Activated CD4-positive, alpha-beta T cell treated with anti-CD3 and anti-CD28 coated beads, Interleukin-2, amount 10 ng/mL, durations not matched to agents 7 days and 5 days (primary cell): Measurements from ENCODE around the gene SERTAD1. TPM values are rescaled to one million over a fixed set of nuclear protein-coding genes. Genes with fewer than 3 reads are reported as not detected.

ENCODE experiments used
- CTCF ChIA-PET: fragments of 350-600 bp; sonication (Branson Sonifier 250); formaldehyde crosslinking; loops from one replicate; lab custom pipeline; 2021; ENCODE audit warnings: antibody characterized with exemption; lab: Charles Lee
- POLR2A ChIA-PET: fragments of 350-600 bp; sonication (Branson Sonifier 250); formaldehyde crosslinking; loops from one replicate; lab custom pipeline; 2021; ENCODE audit warnings: antibody characterized with exemption; lab: Charles Lee
- DNase-seq: peaks from one replicate; pipeline ENCODE4 v3.0.0-alpha.2; 2020
- H3K27ac Mint-ChIP-seq: one replicate; pipeline ENCODE4 v1.8.0; 2021; ENCODE audit warnings: mild to moderate bottlenecking, moderate library complexity, mixed read lengths
- H3K27me3 Mint-ChIP-seq: one replicate; pipeline ENCODE4 v1.8.0; 2021; ENCODE audit warnings: mixed read lengths
- H3K36me3 Mint-ChIP-seq: one replicate; pipeline ENCODE4 v1.8.0; 2021; ENCODE audit warnings: low read depth, mixed read lengths
- H3K4me1 Mint-ChIP-seq: one replicate; pipeline ENCODE4 v1.8.0; 2021; ENCODE audit warnings: mixed read lengths
- H3K4me3 Mint-ChIP-seq: one replicate; pipeline ENCODE4 v1.8.0; 2021; ENCODE audit warnings: mild to moderate bottlenecking, moderate library complexity, mixed read lengths
- H3K9me3 Mint-ChIP-seq: one replicate; pipeline ENCODE4 v1.8.0; 2021; ENCODE audit warnings: mixed read lengths
- total RNA-seq, 2 experiments: library from RNA; stranded (reverse); gene quantifications; one replicate each; pipeline ENCODE4 v1.2.3, GENCODE V29; 2021

The SERTAD1 gene, protein sequence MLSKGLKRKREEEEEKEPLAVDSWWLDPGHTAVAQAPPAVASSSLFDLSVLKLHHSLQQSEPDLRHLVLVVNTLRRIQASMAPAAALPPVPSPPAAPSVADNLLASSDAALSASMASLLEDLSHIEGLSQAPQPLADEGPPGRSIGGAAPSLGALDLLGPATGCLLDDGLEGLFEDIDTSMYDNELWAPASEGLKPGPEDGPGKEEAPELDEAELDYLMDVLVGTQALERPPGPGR
- 1 to 10 TPM; 6.2 to 9.7 TPM for total RNA-seq

DNA sequence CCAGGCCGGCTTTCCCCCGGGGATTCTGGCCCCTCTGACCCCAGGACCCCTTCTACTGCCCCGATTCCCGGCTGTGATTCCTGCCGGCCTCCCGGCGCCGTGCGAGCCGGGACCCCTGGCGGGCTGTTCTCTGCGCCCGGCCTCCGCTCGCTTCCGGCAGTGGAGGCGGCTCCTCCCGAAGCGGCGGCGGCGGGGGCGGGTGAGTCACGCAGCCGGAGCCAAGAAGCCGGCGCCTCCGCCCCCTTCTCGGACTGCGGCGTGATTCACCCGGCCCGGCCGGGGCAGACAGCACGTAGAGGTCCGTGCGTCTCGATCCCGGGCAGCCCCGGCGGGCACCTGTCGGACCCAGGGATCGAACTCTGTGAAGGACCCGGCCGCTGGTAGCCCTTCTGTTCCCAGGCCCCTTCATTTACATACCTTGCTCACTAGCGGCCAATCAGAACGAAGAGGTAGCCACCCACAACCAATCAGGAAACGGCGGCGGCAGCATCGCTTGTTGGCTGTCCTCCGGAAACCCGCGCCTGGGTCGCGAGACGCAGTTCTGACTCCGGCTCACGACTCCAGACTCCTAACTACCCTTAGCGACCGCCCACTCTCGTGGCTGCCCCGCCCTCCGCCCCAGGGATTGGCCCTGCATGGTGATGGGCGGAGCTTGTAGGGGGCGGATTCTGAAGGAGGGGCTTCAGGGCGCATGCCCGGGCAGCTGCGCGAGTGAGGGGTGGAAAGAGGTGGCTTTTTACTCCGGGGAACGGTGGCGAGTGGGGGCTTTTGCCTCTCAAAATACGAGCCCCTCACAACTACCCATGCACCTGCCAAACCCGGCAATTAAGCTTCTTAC, at the start of gene SERTAD1:
Gene SERTAD1, minus strand, starts transcription at position 543 of the 838 bp plus-strand sequence. CDS start 2,446 bp downstream, outside the sequence.
- peaks cover 33% of the 10 kb centered on the region for H3K4me1 Mint-ChIP-seq
- H3K27me3 Mint-ChIP-seq, result no peaks in the 10 kb centered on the region
- H3K27ac Mint-ChIP-seq, result peak within 1 kb of the TSS; percentile 98
- H3K9me3 Mint-ChIP-seq, result no peaks in the 10 kb centered on the region
- ChIA-PET CTCF (interaction anchor here (0.5 to 3.0 kb wide), 8 partner anchors 8 to 394 kb away, joined by 3 to 20 read pairs (median 4); partner anchors contain the start of gene SERTAD3), POLR2A (no interaction called here)
- peak; percentile 100 for DNase-seq
- peaks cover 10% of the 10 kb centered on the region for H3K36me3 Mint-ChIP-seq
- peak within 1 kb of the TSS; percentile 99 for H3K4me3 Mint-ChIP-seq

DNA sequence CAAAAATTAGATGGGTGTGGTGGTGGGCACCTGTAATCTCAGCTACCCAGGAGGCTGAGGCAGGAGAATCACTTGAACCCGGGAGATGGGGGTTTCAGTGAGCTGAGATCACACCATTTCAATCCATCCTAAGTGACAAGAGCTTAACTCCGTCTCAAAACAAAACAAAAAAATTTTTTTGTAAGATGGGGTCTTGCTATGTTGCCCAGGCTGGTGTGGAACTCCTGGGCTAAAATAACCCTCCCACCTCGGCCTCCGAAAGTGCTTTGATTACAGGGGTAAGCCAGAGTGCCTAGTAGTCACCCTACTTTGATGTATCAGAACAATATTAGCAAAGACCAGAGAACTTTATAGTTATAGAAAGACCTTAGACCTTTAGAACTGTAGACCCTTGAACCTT, 48.9 kb upstream of the SERTAD1 start:
- Mint-ChIP-seq H3K36me3 (no peaks in the 10 kb centered on the region), H3K27ac (no peak overlapping the region), H3K9me3 (no peaks in the 10 kb centered on the region), H3K27me3 (no peaks in the 10 kb centered on the region), H3K4me3 (no peak overlapping the region), H3K4me1 (no peaks in the 10 kb centered on the region)
- POLR2A ChIA-PET, result no interaction called here
- DNase-seq, result no peak
- CTCF ChIA-PET, result interaction anchor here (0.8 to 1.2 kb wide), 2 partner anchors 10 to 49 kb away, joined by 3 read pairs; no protein-coding TSS in a partner anchor

DNA sequence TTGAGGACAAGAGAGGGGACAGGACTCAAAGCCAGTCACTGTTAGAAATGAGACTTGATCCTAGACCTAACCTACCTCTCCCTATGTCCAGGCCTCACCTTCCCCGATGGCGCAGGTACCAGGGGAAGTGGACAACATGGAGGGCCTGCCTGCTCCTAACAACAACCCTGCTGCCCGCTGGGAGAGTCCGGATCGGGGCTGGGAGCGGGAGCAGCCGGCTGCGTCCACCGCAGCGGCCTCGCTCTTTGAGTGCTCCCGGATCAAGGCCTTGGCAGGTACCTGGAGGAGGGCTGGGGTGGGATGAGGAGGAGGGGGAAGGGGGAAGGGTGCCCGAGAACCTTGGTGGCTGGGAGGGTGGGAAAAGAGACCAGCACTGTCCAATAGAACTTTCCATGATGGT, 46.7 kb upstream of the SERTAD1 start:
- H3K4me1 Mint-ChIP-seq, result peaks cover 3% of the 10 kb centered on the region
- H3K4me3 Mint-ChIP-seq, result no peak overlapping the region
- CTCF ChIA-PET, result no interaction called here
- H3K36me3 Mint-ChIP-seq, result no peaks in the 10 kb centered on the region
- H3K27me3 Mint-ChIP-seq, result peaks cover 13% of the 10 kb centered on the region
- H3K27ac Mint-ChIP-seq, result no peak overlapping the region
- no peaks in the 10 kb centered on the region for H3K9me3 Mint-ChIP-seq
- no peak for DNase-seq
- POLR2A ChIA-PET, result no interaction called here

DNA sequence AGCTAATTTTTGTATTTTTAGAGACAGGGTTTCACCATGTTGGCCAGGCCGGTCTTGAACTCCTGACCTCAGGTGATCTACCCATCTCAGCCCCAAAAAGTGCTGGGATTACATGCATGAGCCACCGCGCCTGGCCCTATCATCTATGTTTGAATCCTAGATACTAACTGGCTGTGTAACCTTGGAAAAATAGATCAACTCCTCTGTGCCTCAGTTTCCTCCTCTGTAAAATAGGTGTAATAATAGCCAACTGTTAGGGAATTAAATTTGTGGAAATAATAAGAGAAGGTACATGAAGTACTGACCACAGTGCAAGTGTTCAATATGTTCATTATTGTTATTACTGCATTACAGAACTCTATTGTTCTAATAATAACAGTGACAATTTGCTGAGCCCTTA, 45.3 kb upstream of the SERTAD1 start:
- Mint-ChIP-seq H3K36me3 (peaks cover 6% of the 10 kb centered on the region), H3K27ac (no peak overlapping the region), H3K4me3 (no peak overlapping the region), H3K27me3 (peaks cover 19% of the 10 kb centered on the region), H3K4me1 (peaks cover 10% of the 10 kb centered on the region), H3K9me3 (no peaks in the 10 kb centered on the region)
- POLR2A ChIA-PET, result no interaction called here
- CTCF ChIA-PET, result no interaction called here
- no peak for DNase-seq

DNA sequence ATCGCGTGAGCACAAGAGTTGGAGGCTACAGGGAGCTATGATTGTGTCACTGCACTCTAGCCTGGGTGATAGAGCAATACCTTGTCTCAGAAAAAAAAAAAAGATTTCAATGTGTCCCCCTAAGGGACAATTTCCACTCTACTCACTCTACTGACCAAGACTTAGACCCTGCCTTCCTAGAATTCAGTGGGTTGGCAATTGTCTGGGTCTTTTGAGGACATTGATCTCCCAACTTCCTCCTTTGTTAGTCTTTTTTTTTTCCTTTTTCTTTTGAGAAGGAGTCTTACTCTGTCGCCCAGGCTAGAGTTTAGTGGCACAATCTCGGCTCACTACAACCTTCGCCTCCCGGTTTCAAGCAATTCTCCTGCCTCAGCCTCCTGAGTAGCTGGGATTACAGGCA, 43.2 kb upstream of the SERTAD1 start:
- CTCF ChIA-PET, result interaction anchor here (0.6 to 1.1 kb wide), 4 partner anchors 9 to 284 kb away, joined by 3 to 5 read pairs (median 3); no protein-coding TSS in a partner anchor
- H3K4me3 Mint-ChIP-seq, result no peak overlapping the region
- peaks cover 29% of the 10 kb centered on the region for H3K4me1 Mint-ChIP-seq
- peaks cover 19% of the 10 kb centered on the region for H3K27me3 Mint-ChIP-seq
- POLR2A ChIA-PET, result no interaction called here
- no peak overlapping the region for H3K27ac Mint-ChIP-seq
- no peaks in the 10 kb centered on the region for H3K9me3 Mint-ChIP-seq
- H3K36me3 Mint-ChIP-seq, result peaks cover 6% of the 10 kb centered on the region
- no peak for DNase-seq

DNA sequence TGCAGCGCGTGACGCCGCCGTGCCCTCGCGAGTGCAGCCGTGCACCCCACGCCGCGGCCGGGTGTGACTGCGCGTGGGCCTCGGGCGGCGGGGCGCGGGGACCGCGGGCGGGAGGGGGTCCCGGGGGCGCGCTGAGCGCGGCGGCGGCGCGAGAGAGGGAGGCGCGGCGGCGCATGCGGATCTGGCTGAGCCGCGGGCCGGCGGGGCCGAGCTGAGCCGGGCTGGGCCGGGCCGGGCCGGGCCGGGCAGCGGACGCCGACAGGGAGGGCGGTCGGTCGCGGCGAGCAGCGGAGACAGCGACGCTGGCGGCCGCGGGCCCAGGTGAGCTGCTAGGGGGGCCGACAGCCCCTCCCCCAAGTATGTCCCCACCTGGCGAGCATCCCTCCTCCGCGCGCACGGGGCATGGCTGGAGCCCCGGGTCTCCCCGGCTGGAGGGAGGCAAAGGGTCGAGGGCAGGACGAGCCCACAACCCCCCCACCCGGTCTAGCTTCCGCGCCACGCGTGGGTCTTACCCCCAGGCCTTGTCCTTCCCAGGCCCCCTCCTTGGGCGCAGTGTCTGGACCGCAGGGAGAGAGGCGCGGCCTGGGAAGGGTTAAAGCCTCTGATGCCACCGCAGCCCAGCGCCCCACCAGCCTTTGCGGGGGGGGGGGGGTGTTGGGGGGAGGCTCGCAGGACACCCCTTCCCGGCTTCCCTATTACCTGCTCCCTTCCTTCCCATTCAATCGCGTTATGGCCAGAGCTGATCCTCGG, 41.4 kb upstream of the SERTAD1 start, which contains the start of gene SPTBN4:
Gene SPTBN4, plus strand, starts transcription at position 17 of the 750 bp plus-strand sequence. CDS start 5,621 bp downstream, outside the sequence.
- Mint-ChIP-seq H3K36me3 (peaks cover 6% of the 10 kb centered on the region), H3K4me1 (peaks cover 30% of the 10 kb centered on the region), H3K9me3 (no peaks in the 10 kb centered on the region), H3K27ac (peak within 1 kb of the TSS; percentile 82), H3K27me3 (peaks cover 19% of the 10 kb centered on the region), H3K4me3 (peak within 1 kb of the TSS; percentile 85)
- CTCF ChIA-PET, result interaction anchor here (3.6 to 5.5 kb wide), 2 partner anchors 14 to 25 kb away, joined by 16 to 35 read pairs; no protein-coding TSS in a partner anchor
- DNase-seq, result no peak
- POLR2A ChIA-PET, result no interaction called here

DNA sequence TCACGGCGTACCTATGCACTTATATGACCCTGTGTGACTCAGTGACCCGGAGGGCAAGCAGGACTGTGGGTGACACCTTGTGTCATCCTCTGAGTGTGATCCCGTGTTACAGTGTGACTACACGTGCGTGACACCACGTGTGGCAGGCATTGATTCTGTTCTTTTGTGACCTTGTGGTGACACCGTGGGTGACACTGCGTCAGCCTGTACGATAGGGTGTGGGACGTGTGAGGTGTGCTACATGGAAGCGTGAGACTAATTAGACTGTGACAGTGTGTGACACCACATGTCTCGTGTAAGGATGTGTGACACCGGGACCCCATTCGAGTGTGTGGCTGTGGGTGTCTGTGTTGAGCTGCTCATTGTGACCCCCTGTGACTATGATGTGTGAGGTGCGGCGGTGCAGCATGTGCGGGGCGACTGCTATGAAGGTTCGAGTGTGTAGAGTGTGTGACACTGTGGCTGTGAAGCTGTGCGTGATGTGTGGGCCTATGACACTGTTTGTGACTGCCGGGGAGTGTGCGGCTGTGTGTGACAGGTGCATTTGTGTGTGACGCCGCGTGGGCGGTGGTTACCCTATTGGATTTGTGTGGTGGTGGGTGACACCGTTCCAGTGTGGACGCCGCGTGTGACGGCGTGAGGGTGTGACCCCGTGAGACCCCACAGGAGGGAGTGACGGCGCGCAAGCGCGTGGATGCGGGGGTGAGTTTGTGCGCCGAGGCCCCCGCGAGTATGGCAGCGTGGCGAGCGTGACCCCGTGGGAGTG, 40.6 kb upstream of the SERTAD1 start:
- peak; percentile 69 for DNase-seq
- H3K4me3 Mint-ChIP-seq, result peak overlapping the region; percentile 85
- ChIA-PET POLR2A (no interaction called here), CTCF (interaction anchor here (0.6 to 5.5 kb wide), 10 partner anchors 10 to 1732 kb away, joined by 3 to 35 read pairs (median 5); partner anchors contain the start of gene TTC9B)
- H3K27me3 Mint-ChIP-seq, result peaks cover 19% of the 10 kb centered on the region
- peak overlapping the region; percentile 82 for H3K27ac Mint-ChIP-seq
- H3K9me3 Mint-ChIP-seq, result no peaks in the 10 kb centered on the region
- H3K36me3 Mint-ChIP-seq, result peaks cover 6% of the 10 kb centered on the region
- peaks cover 34% of the 10 kb centered on the region for H3K4me1 Mint-ChIP-seq

DNA sequence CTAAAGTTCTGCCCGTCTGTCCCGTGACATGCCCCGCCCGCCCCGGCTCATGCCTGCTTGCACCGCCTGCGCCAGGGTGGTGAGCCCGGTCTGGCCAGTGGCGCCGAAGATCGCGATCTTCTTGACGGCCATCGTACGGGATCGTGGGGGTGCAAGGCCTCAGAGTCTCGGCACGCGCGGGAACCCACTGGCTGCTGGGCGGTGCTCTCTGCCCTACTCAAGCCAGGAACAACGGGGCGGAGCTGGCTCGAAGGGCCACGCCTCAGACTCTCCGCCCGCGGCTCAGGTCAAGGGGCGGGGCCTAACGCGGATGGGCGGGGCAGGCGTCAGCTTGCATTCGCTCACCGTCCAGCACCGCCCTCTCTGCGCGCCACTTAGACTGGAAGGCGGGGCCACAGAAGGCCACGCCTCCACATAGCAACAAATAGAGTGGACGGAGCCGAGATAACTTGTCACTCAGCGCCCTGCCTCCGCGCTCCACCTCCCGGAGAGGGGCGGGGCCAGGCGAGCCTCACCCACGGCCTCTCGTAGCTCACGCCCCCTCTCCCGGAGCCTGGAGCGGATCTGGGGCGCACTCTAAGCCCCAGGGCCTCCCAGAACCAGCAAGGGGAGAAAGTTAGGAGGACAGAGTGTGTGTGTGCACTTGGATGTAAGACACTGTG, 39.9 kb upstream of the SERTAD1 start, which contains the start of gene BLVRB:
Gene BLVRB, minus strand, starts transcription at position 189 of the 662 bp plus-strand sequence. Its CDS starts 57 bp downstream, at position 132.
- peak; percentile 99 for DNase-seq
- H3K9me3 Mint-ChIP-seq, result no peaks in the 10 kb centered on the region
- ChIA-PET CTCF (interaction anchor here (0.6 to 5.5 kb wide), 14 partner anchors 11 to 1731 kb away, joined by 3 to 35 read pairs (median 4); partner anchors contain the start of gene TTC9B), POLR2A (no interaction called here)
- H3K4me1 Mint-ChIP-seq, result peaks cover 36% of the 10 kb centered on the region
- peaks cover 6% of the 10 kb centered on the region for H3K36me3 Mint-ChIP-seq
- peaks cover 19% of the 10 kb centered on the region for H3K27me3 Mint-ChIP-seq
- H3K4me3 Mint-ChIP-seq, result peak within 1 kb of the TSS; percentile 85
- peak within 1 kb of the TSS; percentile 87 for H3K27ac Mint-ChIP-seq

DNA sequence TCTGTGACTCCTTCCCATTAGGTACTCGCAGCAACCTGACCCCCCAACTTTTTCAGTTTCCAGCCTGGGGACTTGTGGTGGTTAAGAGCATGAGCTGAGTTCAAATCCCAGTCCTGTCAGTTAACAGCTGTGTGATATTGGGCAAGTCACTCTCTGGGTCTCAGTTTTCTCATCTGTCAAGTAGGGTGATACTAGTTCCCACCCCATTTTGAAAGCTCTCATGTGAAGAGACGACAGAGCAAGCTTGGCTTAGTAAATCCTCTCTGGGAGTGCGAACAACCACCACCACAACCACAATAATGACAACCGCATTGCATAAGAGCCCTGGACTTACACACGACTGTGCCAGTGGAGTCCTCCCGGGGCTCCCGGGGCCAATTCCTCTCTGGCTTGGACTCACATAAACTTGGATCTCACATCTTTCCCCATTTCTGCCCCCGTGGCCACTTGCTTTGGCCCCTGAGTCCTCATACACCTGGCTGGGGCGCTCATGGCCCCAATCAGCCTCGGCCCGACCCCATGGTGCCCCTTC, 39.3 kb upstream of the SERTAD1 start:
- H3K27me3 Mint-ChIP-seq, result peaks cover 19% of the 10 kb centered on the region
- CTCF ChIA-PET, result interaction anchor here (0.6 to 5.5 kb wide), 16 partner anchors 9 to 674 kb away, joined by 3 to 35 read pairs (median 3); no protein-coding TSS in a partner anchor
- no peaks in the 10 kb centered on the region for H3K9me3 Mint-ChIP-seq
- peaks cover 6% of the 10 kb centered on the region for H3K36me3 Mint-ChIP-seq
- H3K4me1 Mint-ChIP-seq, result peaks cover 36% of the 10 kb centered on the region
- peak overlapping the region; percentile 85 for H3K4me3 Mint-ChIP-seq
- DNase-seq, result peak; percentile 40
- POLR2A ChIA-PET, result no interaction called here
- H3K27ac Mint-ChIP-seq, result peak overlapping the region; percentile 87

DNA sequence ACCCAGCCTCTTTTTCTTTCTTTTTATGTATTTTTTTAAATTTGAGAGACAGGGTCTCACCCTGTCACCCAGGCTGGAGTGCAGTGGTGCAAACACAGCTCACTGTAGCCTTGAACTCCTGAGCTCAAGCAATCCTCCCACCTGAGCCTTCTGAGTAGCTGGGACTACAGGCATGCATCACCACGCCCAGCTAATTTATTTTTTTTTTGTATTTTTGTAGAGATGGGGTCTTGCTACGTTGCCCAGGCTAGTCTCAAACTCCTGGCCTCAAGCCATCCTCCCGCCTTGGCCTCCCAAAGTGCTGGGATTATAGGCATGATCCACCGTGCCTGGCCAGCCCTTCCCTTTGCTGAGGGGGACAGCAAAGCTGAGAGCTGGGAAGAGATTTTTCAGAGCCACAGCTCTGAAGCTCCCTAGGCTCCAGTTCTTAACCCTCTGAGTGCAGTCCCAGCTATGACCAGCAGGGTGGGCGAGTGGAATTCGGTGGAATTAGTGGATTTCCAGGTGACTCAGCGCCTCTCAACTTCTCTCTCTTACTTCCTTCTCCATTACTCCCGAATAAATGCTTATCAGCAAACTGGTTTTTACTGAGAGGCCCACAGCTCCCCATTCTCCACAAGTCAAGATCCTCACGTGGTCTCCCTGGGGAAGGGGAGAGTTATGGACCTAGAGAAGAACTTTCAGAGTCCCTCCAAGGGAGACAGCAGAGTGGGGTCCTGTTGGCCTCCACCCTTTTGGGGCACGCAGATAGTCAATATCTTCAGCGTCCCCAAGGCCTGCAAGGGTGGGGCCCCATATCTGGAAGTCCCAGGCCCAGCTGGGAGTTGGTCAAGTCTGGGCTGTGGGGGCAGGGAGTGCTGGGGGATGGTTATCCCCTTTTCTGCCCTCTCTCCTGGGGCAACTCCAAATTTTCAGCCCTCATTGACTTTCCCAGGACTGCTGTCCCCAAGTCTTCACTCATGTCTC, 38.5 kb upstream of the SERTAD1 start:
- peaks cover 6% of the 10 kb centered on the region for H3K36me3 Mint-ChIP-seq
- peak overlapping the region; percentile 85 for H3K4me3 Mint-ChIP-seq
- H3K9me3 Mint-ChIP-seq, result no peaks in the 10 kb centered on the region
- peaks cover 36% of the 10 kb centered on the region for H3K4me1 Mint-ChIP-seq
- DNase-seq, result peak; percentile 69
- H3K27ac Mint-ChIP-seq, result peak overlapping the region; percentile 87
- POLR2A ChIA-PET, result interaction anchor here (0.7 to 1.0 kb wide), 2 partner anchors 9 to 24 kb away, joined by 3 read pairs; no protein-coding TSS in a partner anchor
- peaks cover 19% of the 10 kb centered on the region for H3K27me3 Mint-ChIP-seq
- CTCF ChIA-PET, result interaction anchor here (0.5 to 5.5 kb wide), 22 partner anchors 10 to 673 kb away, joined by 3 to 35 read pairs (median 3); partner anchors contain the start of genes EGLN2 and SERTAD1
